HG03139 (cell line): ENCODE results near the gene S1PR3.

Experiments used
- ATAC-seq: cut with Tn5 transposase; IDR thresholded peaks from one replicate; pipeline ENCODE4 v1.9.1; 2021; ENCODE audit not compliant: unreplicated experiment

Gene S1PR3

DNA sequence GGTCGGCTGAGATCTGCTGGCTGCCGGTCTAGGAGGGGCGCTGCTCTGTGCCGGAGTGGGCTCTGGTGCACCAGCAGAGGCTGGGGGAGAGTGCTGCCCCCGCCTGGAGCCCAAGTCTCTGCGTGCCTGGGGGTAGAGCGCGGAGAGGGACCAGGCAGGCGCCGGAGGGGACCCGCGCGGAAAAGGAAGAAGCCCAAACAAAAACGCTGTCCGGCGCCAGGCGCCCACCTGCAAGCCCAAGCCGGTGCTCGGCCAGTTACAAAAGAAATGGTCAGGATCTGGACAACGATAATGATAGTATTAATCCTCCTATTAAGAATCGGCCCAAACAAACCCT, 571 bp upstream of the S1PR3 start:
- no peak for ATAC-seq

DNA sequence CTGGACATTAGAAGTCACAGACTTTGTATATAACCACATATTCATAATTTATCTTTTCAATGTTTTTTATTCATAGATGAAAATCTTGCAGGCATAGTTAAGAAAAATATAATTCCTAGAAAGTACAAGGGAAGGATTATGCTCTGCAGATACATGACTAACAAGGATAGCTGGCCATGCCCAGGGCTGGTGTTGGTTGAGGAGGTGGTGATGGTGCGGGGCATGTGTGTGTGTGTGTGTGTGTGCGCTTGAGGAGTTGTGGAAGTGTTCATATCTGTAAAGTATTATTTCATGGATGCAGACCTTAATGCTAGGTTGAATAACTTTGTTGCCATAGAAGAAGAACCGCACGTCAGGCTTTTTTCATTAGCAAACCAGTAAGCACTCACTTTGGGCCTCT, 1.3 kb downstream of the S1PR3 start:
- no peak for ATAC-seq

DNA sequence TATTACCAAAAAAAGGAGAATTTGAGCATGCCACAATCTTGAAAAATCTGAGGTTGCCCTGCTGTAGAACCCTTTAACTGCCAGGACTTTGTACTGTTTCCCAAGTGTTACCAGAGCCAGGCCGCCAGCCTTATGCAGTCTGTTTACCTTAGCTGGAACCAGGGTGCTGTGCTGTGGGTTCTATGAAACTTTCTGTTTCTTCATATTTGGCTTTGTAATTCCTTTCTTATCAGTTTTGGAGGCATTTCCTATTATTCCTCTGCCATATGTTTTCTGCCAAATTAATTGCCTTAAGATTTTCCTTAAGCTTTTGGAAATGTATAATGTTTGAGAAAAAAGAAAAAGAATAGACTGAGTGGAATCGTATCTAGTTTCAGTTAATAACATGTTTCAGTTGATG, 2.1 kb downstream of the S1PR3 start:
- ATAC-seq = no peak

DNA sequence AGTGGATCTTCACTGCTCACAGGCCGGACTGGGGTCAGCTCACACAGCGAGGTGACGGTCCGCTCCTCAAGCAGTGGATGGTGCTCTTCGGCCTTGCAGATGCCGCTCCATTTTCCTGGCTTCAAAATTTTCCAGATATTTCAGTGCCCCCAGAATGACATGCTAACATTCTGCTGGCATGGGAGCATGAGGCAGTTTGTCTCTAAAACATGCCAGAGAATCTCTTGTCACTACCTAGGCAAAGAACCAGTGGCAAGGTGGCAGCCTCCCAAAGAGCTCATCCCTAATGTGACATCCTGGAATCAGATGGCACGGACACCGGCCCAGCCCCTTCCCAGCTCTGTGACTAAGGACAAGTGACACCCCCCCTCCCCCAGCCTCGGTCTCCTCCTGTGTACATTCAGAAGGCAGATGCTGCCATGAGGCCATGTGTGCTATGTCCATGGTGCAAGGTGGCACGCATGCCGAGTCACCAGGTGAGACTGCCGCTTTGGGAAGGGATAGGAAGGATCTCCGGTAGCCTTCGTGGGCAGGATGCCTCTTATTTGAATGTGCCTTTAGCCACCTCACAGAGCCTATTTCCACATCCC, 2.7 kb downstream of the S1PR3 start:
- ATAC-seq = no peak

DNA sequence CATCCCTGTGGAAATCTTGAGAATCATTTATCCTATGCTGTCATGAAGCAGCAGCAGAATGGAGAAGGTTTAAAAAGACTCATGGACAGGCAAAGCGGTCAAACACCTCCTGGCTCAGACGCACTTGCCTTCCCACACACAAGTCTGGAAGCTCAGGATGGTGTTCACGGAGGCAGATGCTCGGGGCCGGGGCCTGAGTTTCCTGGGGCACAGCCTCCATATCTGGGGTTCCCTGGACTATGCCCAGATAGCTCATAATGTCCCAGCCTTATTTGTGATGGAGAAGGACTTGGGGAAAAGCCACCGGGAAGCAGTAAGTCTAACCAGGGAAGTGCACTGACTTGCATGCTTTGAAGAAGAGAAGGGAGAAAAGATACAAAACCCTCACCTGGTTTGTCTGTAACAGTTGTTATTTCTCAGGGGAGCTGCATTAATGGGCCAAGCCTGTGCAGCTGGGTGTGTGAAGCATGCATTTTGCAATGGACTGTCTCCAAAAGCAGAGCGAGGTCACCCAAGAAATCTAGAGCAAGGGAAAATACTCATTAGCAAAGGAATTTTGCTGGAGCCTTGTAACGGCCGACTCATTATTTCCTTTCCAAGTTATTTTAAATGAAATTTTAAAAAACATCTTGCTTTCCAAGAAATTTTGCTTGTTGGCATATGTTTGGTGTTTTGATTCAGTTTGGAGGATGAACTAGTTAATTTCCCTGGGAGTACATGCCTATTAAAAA, 3.4 kb downstream of the S1PR3 start:
- ATAC-seq = no peak

DNA sequence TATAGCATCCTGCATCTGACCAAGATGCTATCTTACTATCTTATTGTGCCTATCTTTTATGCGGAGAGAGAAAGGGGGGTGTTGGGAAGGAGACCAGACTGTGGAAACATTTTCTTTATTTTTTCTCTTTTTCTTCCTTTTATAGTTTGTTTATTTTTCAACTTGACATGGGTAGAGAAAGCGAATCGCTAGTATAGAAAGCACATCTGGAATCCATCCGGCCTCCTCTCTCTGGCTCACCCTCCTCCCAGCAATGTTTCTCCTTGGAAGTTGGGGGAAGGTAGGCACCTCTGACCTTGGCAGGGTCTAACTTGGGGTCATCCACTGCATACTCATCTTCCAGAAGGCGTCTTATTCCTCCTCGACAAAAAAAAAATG, 3.9 kb downstream of the S1PR3 start:
- ATAC-seq = no peak

DNA sequence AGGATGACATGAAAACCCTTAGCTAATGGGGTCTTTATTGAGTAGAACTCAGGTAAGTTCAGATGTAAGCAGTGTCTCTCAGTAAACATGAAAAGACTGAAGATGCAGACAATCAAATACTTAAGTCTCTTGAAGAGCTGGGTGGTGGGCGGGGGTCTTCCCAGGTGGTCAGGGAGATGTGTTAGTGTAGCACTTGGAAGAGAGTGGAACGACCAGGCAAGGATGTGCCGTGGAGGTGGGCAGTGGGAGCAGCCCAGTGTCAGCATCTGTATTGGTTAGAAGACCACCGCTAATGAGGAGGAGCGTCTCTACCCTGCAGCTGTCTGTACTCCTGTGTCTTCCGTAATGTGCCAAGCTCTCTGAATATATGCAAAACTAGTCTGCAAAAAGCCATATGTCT, 4.4 kb downstream of the S1PR3 start:
- no peak for ATAC-seq

DNA sequence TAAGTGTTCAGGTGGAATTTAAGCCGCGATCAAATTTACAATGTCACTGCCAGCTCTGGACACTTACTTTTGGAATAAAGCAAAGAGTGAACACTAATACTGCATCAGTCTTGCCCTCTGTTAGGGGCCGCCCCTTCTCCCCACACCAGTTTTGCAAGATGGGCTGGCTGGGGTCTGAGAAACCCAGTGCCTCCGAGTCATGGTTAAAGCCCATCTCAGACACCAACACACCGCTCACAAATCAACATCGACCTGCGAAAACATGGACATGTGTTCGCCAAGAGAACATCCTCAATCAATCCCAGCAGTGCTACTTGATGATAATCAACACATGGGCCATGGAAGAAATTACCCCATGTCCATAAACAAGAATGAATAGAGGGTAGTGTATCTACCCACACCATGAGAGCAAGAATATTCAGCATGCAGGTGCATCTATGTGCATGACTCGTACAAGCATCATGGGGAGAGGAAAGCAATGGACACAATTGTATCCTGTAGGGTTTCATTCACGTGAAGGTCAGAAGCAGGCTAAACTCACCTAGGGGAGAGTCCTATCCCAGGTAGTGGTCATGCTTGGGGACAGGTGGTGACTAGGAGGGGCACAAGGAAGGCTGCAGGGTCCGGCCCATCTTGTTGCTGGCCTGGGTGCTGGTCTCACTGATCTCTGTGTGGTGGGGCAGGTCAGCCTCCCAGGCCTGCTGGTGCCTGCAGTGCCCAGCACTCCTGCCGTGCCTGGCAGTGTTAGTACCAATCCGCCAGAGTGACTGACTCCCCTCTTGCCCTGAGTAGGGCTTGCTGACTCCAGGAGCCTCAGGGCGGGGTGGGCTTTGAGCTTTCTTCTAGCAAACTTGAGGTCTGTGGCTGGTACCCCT, 5.0 kb downstream of the S1PR3 start:
- ATAC-seq = no peak

DNA sequence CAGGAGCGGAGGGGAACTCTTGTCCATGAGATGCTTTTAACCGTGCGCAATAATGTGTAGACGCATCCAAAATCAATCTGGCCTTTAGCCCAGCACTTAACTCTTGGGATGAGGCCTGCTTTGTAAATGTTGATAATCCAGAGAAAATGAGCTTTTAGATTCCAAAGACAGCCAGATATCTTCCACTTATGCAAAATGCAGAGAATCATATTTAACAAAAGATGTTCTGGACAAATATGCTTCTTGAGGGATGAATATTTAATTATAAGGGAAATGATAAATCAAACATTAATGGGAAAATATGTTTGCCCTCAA, 5.6 kb downstream of the S1PR3 start:
- ATAC-seq = no peak

DNA sequence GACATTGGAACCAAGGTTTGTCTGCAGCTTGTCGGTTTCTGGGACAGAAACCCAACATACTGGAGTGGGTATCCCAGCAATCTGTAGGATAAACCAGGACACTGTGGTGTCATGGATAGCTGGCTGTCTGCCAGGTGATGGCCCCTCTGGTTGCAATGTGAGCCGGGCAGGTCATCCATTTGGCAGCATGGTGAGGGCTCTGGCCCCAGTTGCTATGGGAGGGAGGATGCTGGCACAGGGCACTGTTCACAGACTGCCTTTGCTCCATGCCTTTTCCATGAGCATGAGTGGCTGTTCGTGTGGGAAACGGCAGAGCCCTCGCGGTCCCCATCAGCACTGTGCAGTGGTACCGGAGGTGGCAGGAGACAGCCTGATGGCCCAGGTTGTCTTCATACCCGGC, 6.4 kb downstream of the S1PR3 start:
- no peak for ATAC-seq

DNA sequence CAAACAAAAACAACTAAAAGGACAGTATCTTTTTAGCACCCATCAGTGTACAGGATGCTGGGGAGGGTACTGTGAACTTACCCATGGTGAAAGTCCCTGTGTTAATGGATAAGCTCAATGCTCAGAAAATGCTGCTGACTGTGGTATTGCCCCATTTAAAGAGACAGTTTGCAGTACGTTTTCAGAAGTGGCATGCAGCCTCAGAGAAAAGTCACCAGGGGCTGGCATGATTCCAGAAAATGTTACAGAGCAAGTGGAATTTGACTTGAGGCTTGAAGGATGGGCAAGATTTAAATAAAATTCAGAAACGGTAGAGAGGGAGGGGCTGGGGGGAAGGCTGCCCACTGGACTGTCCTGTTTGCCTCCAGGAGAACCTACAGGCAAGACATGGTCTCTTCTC, 7.2 kb downstream of the S1PR3 start:
- ATAC-seq = no peak

DNA sequence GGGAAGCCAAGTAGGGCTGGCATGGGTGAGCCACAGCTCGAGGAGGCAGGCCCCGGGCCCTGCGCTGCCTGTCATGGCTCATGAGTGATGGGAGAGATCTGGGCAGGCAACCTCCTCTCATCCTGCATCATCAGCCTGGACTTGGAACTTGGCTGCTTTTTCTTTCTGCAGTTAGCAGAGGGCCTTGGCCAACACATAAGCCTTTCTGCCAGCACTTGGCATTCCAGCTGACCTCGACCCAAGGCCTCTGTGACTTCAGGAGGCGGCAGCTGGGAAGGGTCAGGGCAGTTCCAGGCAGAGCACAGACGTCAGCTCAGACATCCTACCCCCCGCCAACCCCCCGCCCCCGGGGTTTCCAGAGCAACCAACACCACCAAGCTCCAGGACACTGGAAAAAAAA, 7.6 kb downstream of the S1PR3 start:
- ATAC-seq = no peak

DNA sequence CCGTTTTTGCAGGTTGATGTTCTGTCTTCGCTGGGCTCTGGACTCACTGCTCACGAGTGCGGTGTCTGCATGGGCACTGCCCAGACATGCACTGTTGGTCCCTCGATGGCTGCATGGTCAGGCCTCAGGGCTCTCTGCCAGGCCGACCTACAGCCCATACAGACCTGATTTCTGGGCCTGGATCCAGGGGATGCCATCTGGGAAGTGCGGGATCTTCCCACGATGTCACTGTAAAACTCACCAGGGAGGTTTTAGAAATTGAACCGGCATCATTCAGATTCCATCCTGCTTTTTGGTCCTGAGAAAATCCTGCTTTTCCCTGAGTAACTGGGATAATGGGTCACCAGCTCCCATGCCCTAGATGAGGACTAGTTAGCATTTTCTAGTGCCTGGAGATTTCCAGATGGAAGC, 9.1 kb downstream of the S1PR3 start:
- ATAC-seq = no peak

DNA sequence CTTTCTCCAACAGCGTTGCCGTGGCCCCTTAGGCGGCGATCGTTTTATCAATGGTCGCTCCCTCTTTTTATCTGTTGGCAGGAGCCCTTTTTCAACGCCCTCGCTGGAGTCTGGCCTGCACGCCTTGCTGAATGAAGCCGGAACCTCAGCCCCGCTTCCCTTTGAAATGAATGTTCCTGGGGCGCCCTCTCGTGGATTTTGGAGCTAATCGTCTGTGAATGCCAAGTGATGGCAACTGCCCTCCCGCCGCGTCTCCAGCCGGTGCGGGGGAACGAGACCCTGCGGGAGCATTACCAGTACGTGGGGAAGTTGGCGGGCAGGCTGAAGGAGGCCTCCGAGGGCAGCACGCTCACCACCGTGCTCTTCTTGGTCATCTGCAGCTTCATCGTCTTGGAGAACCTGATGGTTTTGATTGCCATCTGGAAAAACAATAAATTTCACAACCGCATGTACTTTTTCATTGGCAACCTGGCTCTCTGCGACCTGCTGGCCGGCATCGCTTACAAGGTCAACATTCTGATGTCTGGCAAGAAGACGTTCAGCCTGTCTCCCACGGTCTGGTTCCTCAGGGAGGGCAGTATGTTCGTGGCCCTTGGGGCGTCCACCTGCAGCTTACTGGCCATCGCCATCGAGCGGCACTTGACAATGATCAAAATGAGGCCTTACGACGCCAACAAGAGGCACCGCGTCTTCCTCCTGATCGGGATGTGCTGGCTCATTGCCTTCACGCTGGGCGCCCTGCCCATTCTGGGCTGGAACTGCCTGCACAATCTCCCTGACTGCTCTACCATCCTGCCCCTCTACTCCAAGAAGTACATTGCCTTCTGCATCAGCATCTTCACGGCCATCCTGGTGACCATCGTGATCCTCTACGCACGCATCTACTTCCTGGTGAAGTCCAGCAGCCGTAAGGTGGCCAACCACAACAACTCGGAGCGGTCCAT, 10.0 kb downstream of the S1PR3 start:
- ATAC-seq = peak; percentile 71

DNA sequence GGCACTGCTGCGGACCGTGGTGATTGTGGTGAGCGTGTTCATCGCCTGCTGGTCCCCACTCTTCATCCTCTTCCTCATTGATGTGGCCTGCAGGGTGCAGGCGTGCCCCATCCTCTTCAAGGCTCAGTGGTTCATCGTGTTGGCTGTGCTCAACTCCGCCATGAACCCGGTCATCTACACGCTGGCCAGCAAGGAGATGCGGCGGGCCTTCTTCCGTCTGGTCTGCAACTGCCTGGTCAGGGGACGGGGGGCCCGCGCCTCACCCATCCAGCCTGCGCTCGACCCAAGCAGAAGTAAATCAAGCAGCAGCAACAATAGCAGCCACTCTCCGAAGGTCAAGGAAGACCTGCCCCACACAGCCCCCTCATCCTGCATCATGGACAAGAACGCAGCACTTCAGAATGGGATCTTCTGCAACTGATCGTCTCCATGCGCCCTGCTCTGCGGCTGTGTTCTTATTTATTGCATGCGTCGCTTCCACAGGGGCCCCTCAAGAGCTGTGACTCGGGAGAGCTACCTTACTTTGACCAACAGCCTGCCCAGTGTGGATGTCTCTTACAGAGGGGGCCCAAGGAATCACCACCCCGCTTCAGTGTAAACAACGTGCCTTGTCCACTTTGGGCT, 10.8 kb downstream of the S1PR3 start:
- ATAC-seq = no peak

DNA sequence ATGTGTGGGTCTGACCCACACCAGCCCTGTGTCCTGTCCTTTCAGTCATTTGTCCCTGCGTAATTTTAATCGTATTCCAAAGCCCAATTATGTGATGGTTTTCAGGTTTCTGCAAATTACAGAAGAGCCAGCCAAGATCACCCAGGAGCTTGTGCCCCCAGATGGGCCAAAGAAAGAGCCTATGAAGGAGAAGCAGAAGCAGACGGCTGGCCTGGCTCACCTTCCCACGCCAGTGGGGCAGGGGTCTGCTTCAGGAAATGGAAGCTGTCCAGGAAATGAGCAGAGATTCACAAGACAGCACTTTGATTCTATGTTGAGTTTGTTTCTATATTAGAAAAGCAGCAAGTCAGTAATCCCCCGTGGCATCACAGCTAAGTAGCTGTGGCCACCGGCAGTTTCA, 11.7 kb downstream of the S1PR3 start:
- ATAC-seq = no peak

DNA sequence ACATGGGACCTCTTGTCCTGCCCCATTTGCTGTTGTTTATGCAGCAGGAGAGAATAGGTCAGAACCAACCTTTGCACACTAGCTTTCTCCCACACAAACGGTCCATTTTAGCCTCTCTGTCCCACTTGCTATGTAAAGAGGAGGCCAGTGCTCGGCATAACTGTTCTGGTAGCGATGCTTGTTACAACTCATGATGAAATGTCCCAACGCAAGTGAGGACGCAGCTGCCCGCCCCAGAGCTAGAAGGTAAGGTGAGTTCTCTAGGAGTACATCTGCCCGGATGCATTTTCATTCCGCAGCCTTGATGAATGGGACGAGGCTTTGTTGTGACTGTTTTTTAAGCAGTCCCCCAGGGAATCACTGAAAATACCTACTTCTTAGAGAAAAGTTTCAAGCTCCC, 14.1 kb downstream of the S1PR3 start:
- no peak for ATAC-seq

DNA sequence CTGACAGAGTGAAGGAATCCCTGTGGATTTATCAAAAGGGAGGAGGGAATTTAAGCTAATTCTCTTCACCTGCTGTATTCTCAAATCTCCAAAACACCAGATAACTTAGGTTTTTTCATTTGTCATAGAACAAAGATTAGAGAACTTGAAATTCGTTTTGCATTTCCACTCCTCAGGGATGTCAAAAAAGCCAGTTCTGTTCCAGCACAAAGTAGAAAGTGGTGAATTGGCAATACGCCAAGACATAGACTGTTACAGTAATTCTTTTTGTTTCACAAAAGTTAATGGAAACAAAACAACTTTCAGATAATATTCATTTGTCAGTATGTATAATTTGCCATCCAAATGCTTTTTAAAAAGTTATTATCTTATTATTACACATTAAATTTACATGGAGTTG, 15.0 kb downstream of the S1PR3 start:
- no peak for ATAC-seq

DNA sequence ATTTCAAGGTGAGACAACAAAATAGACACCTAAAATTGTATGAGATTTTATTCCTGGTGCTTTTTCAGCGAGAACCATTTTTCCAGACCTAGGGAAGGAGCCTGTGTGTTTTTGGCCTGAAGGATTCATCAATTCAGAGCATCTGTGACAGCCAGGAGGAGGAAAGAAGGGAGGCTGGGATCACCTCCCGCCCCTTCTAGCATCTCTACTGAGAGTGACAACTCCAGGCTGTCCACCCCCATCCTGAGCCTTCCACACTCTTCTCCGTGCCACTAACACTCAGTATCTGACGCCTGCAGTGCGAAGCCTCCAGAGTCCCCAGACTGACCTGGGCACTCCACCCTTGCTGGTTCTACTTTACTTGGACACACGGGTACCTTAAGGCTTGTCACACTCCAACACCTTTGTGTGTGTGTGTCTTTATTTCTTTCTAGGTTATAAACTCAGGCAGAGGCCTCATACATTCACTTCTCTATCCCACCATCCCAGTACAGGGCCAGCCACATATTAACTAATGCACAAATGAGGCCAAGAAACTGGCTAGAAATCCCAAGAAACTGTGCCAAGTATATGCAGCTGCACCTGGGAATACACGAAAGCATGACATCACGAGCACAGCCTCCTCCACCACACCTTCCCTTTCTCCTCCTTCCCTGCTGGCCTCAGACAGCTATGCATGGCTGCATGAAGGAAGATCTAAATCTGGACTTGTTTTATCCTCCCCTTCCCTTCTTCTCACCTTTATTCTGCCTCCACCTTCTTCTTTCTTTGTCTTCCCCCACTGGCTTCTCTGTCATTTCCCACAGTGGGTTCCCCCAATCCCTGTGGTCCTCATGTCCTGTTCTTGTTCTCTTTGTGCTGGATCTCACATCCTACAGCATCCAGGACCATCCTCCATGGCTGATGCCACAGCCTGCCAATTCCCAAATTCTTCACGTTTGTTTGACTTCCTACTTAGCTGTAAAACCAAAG, 16.0 kb downstream of the S1PR3 start:
- ATAC-seq = no peak
